Ishikawa (cell line): Measurements from ENCODE around the gene CEP112.

ENCODE experiments used
- CEBPB ChIP-seq: IDR thresholded peaks from 2 replicates; pipeline ENCODE4 v1.6.1; 2012
- CREB1 ChIP-seq: IDR thresholded peaks from 2 replicates; pipeline ENCODE4 v1.6.1; 2012; ENCODE audit warnings: low read depth
- EGR1 ChIP-seq: IDR thresholded peaks from 2 replicates; pipeline ENCODE4 v1.6.1; 2012
- EP300 ChIP-seq: IDR thresholded peaks from 2 replicates; pipeline ENCODE4 v1.6.1; 2012; ENCODE audit warnings: borderline replicate concordance
- FOXM1 ChIP-seq: IDR thresholded peaks from 2 replicates; pipeline ENCODE4 v1.6.1; 2012; ENCODE audit warnings: low read depth, borderline replicate concordance
- NFIC ChIP-seq: IDR thresholded peaks from 2 replicates; pipeline ENCODE4 v1.6.1; 2012
- RAD21 ChIP-seq: IDR thresholded peaks from 2 replicates; pipeline ENCODE4 v1.6.1; 2012; ENCODE audit warnings: low read depth
- TAF1 ChIP-seq: IDR thresholded peaks from 2 replicates; pipeline ENCODE4 v1.6.1; 2012; ENCODE audit warnings: low read depth, mild to moderate bottlenecking
- TCF12 ChIP-seq: IDR thresholded peaks from 2 replicates; pipeline ENCODE4 v1.6.1; 2012; ENCODE audit warnings: low read depth
- TEAD4 ChIP-seq: IDR thresholded peaks from 2 replicates; pipeline ENCODE4 v1.6.1; 2012
- YY1 ChIP-seq: IDR thresholded peaks from 2 replicates; pipeline ENCODE4 v1.6.1; 2012; ENCODE audit warnings: low read depth
- ZBTB7A ChIP-seq: IDR thresholded peaks from 2 replicates; pipeline ENCODE4 v1.6.1; 2012; ENCODE audit warnings: low read depth
- TF ChIP-seq, protein P1 (sequence below): IDR thresholded peaks from 2 replicates; pipeline ENCODE4 v1.6.1; 2012
- TF ChIP-seq, protein P2 (sequence below): IDR thresholded peaks from 2 replicates; pipeline ENCODE4 v1.6.1; 2012; ENCODE audit warnings: low read depth, mild to moderate bottlenecking
- TF ChIP-seq, protein P3 (sequence below): IDR thresholded peaks from 2 replicates; pipeline ENCODE4 v1.6.1; 2012

The CEP112 gene

DNA sequence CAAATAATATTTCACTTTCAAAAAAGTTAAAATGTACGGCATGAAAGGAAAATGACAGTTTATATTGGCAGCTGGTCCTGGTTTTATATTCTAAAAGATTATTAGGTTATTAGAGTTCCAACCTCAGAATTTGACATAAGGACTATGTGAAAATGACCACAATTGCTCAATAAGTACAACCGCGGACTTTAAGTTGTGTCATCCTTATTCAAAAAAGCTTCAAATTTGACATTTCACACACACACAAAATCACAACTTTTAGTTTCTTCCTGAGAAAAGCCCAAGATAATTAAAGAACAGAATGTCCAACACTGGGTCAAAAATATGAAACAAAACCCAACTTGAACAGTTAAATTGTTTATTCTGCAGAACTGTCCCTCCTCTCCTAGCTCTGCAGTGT, 497.3 kb downstream of the CEP112 start:
- TF ChIP-seq TCF12 (no peak), ZBTB7A (no peak), CREB1 (no peak), EGR1 (no peak), CEBPB (no peak), TAF1 (no peak), FOXM1 (no peak), EP300 (no peak), NFIC (no peak), YY1 (no peak), RAD21 (no peak), TEAD4 (no peak)
- TF ChIP-seq, protein P1, sequence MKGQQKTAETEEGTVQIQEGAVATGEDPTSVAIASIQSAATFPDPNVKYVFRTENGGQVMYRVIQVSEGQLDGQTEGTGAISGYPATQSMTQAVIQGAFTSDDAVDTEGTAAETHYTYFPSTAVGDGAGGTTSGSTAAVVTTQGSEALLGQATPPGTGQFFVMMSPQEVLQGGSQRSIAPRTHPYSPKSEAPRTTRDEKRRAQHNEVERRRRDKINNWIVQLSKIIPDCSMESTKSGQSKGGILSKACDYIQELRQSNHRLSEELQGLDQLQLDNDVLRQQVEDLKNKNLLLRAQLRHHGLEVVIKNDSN: no peak
- TF ChIP-seq, protein P2, sequence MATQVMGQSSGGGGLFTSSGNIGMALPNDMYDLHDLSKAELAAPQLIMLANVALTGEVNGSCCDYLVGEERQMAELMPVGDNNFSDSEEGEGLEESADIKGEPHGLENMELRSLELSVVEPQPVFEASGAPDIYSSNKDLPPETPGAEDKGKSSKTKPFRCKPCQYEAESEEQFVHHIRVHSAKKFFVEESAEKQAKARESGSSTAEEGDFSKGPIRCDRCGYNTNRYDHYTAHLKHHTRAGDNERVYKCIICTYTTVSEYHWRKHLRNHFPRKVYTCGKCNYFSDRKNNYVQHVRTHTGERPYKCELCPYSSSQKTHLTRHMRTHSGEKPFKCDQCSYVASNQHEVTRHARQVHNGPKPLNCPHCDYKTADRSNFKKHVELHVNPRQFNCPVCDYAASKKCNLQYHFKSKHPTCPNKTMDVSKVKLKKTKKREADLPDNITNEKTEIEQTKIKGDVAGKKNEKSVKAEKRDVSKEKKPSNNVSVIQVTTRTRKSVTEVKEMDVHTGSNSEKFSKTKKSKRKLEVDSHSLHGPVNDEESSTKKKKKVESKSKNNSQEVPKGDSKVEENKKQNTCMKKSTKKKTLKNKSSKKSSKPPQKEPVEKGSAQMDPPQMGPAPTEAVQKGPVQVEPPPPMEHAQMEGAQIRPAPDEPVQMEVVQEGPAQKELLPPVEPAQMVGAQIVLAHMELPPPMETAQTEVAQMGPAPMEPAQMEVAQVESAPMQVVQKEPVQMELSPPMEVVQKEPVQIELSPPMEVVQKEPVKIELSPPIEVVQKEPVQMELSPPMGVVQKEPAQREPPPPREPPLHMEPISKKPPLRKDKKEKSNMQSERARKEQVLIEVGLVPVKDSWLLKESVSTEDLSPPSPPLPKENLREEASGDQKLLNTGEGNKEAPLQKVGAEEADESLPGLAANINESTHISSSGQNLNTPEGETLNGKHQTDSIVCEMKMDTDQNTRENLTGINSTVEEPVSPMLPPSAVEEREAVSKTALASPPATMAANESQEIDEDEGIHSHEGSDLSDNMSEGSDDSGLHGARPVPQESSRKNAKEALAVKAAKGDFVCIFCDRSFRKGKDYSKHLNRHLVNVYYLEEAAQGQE: no peak
- TF ChIP-seq, protein P3, sequence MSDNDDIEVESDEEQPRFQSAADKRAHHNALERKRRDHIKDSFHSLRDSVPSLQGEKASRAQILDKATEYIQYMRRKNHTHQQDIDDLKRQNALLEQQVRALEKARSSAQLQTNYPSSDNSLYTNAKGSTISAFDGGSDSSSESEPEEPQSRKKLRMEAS: no peak

DNA sequence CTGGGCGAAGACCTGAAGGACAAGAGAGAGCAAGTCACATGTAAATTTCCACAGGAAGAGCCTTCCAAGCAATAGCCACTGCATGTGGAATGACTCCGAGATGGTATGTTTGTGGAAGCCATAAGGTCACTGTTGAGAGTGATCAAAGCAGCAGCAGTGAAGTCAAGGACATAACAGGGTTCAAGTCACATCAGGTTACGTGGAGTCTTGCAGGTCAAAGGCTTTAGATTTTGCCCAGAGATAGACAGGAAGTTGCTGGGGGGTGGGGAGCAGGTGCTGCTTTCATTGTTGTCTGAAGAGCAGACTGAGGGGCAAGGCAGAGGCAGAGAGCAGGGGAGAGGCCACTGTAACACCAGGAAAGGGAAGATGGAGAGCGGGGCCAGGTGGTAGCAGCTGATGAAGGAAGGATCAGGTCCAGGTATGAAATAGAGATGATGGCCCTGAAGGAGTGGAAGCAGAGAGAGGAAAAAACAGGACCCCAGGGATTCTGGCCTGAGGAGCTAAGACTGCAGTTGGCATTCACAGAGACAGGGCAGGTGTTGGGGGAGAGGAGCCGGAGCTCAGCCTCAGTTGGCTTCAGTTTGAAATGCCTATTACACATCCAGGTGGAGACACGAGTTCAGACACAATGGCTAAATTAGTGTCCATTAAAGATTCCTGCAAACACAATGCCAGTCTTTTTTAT, 501.2 kb downstream of the CEP112 start:
- TF ChIP-seq FOXM1: no peak
- TF ChIP-seq ZBTB7A: no peak
- no peak for TF ChIP-seq TAF1
- TF ChIP-seq, protein P2: no peak
- TF ChIP-seq CEBPB: no peak
- TF ChIP-seq EP300: no peak
- no peak for TF ChIP-seq RAD21
- TF ChIP-seq, protein P3: no peak
- no peak for TF ChIP-seq YY1
- no peak for TF ChIP-seq TEAD4
- TF ChIP-seq TCF12: no peak
- no peak for TF ChIP-seq EGR1
- TF ChIP-seq CREB1: no peak
- TF ChIP-seq NFIC: no peak

DNA sequence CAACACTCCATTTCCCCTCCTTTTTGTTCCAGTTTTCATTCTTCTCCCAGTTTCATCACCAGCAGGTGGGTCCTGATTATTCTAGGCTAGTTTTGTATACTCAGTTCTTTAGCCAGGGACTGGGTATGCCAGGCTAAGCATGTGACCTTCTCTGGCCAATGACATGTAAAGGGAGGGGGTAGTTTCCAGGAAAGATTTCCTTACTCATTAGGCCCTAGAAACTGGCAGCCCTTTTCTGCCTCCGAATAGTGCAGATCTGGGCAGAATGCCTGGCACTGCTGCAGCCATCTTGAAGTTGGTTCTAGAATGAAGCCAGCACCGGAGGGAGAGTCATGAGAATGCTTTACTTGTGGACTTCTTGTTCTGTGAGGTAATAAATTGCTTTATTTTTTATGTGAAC, 503.6 kb downstream of the CEP112 start:
- TF ChIP-seq, protein P1: peak; percentile 31; the same call in 1 of the 2 replicates
- no peak for TF ChIP-seq TEAD4

DNA sequence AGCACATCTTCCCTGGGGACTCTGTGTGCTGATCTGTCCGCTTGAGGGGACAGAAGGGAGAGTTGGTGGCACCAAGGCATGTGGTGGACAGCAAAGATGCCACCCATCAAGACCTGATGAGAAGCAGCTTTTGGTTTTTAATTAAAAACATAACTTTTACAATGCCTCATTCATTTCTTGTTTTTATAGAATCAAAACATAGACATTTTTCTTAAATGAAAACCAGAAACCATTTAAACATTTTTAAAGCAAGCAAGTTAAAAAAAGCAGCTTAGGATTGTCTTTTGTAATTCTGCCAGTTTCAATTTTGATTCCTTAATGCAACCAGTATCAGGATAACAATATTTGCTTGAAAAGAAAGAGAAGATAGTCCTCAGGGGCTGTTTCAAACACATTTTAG, 506.8 kb downstream of the CEP112 start:
- TF ChIP-seq RAD21: no peak

DNA sequence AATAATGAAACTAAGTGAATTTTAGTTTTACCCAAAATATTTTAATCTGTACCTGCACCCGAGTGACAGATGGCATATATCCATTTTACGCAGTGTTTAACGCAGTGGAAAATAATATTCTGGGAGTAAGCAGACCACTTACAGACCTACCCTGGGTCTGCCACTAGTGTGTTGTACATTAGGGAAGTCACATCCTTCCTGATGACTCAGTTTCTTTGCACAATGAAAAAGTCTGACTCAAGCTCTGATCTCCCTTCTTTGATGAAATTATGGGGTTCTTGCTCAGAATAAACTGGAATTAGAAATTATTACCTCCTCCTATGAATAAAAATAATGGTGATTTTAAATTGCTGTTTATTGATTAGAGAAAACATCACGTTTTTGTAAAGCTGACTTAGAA, 507.3 kb downstream of the CEP112 start:
- TF ChIP-seq CEBPB (no peak), ZBTB7A (no peak), TAF1 (no peak), NFIC (no peak), RAD21 (no peak), TCF12 (no peak), YY1 (no peak), EGR1 (no peak), CREB1 (no peak), EP300 (no peak), TEAD4 (no peak), FOXM1 (no peak)
- TF ChIP-seq, protein P1: no peak
- TF ChIP-seq, protein P2: no peak
- TF ChIP-seq, protein P3: no peak
